A673 (cell line): ENCODE data around the gene AGAP4.
"Not testable (repeated sequence)": the region's sequence is repeated elsewhere in the genome, so short reads cannot be mapped to it uniquely, and the experiment has no call there.

Source experiments
- CTCF ChIP-seq: fragments of 300-800, 200-600 bp; sonication (generic); conservative IDR thresholded peaks from 2 replicates; pipeline ENCODE4 v1.5.1; 2017; ENCODE audit warnings: low read depth, mild to moderate bottlenecking, antibody characterized with exemption, low read length, moderate library complexity, mixed read lengths
- EZH2 ChIP-seq: fragments of 200-600 bp; sonication (generic); IDR thresholded peaks from 2 replicates; pipeline ENCODE4 v1.6.1; 2017; ENCODE audit warnings: borderline replicate concordance, low read depth, mild to moderate bottlenecking, mixed read lengths, antibody characterized with exemption, low read length; ENCODE audit not compliant: poor library complexity, severe bottlenecking

- TF ChIP-seq CTCF, EZH2: not testable (repeated sequence)
These were observed 34.3 kb downstream of the AGAP4 start for GRCh38 chr10:45812959-45813358.
